HG03558 (cell line): ENCODE data around the gene FRMD4A.
"Not testable (repeated sequence)": the region's sequence is repeated elsewhere in the genome, so short reads cannot be mapped to it uniquely, and the experiment has no call there.

Experiments used
- ATAC-seq: cut with Tn5 transposase; IDR thresholded peaks from one replicate; pipeline ENCODE4 v1.9.1; 2021; ENCODE audit warnings: moderate number of reproducible peaks; ENCODE audit not compliant: unreplicated experiment; ENCODE audit errors: extremely low read depth

FRMD4A gene

GRCh38 chr10:14068601-14069250 lies 262.0 kb downstream of the FRMD4A start:
- no peak for ATAC-seq

DNA sequence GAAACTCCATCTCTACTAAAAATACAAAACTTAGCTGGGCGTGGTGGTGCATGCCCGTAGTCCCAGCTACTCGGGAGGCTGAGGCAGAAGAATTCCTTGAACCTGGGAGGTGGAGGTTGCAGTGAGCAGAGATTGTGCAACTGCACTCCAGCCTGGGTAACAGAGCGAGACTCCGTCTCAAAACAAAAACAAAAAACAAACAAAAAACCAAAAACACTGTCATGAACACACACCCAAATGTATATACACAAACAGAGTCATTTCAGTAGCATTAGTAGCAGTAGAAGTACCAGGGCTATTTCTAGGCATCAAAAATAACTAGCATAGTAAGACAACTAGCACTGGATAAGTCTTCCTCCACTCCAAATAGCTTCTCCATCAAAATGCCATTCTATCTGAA lies 263.1 kb downstream of the FRMD4A start:
- ATAC-seq, result not testable (repeated sequence)

DNA sequence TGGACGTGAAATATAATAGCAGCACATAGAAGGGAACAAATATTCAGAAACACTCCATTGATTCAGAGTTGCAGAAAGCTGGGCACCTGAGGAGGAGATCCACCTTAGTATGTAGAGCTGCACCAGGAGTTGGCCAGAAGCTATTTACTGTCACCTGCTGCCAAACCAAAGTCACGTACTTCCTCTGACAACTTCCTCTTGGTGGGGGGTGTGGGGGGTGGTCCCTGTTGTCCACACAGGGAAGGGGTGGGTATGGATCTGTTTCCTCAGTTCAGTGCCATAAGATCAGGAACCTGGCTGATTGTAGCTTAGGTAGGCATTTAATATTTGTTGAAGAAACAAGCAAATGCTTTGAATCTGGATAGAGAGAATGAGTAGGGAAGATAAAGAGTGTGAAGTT lies 264.6 kb downstream of the FRMD4A start:
- no peak for ATAC-seq

- no peak for ATAC-seq
Observed at GRCh38 chr10:14063531-14064285, 267.0 kb downstream of the FRMD4A start.

GRCh38 chr10:14062528-14063260 lies 268.0 kb downstream of the FRMD4A start:
- ATAC-seq, result no peak

- no peak for ATAC-seq
Observed at GRCh38 chr10:14060320-14061070, 270.2 kb downstream of the FRMD4A start.

- ATAC-seq, result no peak
Observed at GRCh38 chr10:14056610-14057332, 274.0 kb downstream of the FRMD4A start.

- ATAC-seq, result no peak
Observed at GRCh38 chr10:14052931-14053330, 277.8 kb downstream of the FRMD4A start.

DNA sequence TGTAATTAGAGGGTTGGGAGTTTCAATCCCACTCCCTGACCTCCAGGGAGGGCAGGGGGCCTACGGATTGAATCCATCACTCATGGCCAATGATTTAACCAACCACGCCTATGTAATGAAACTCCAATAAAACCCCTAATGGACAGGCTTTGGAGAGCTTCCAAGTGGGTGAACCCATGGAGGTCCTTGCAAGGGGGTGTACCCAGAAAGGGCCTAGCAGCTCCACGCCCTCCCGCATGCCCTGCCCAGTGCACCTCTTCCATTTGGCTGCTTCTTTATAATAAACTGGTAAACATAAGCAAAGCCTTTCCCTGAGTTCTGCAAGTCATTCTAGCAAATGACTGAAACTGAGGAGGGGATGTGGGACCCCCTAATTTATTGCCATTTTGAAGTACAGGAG lies 280.1 kb downstream of the FRMD4A start:
- no peak for ATAC-seq

DNA sequence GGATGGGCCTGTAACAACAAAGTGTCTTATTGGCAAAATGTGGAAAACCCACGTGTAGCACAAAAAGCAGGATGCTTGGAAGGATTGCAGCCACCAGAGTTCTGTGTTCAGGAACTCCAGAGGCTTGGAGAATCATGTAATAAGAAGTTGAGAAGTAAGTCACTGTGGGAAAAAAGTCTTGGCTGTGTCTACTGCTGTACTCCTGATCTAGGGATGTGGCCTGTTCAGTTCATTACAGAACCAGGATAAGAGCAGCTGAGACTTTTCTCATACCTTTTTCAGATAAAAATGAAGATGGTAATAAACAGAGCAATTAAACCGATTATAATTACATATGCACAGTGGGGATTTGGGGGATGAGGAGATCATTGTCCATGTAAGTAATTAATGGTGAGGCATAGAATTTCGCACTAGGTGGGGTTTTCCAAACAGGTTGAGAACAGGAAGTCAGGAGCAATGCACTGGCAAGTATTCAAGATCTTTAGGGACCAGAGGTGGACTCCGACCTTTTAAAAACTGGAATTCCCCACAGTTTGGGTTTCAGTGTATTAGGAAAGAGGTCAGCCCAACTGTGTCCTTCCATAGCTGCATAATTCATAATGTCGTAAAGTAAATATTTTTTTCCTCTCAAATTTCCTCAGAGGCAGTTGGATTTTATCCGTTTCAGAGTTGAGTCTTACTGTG lies 281.7 kb downstream of the FRMD4A start:
- ATAC-seq, result no peak

DNA sequence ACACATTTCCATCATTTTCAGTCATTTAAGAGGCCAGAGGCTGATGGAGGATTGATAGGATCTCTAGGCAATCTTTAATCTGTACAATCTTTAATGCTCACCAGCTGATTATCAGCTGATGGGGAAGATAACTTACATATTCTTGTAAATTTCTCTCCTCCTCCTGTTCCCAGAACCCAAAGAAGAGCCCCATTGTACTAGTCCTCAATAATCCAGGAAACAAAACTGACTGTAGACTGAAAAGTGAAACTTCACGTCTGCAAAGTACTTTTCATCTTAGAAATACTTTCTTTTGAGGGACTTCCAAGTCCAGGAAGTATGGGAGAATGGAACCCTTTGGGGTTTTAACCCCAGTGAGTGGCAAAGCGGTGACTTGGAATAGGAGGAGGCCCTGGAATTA lies 283.3 kb downstream of the FRMD4A start:
- ATAC-seq, result no peak

DNA sequence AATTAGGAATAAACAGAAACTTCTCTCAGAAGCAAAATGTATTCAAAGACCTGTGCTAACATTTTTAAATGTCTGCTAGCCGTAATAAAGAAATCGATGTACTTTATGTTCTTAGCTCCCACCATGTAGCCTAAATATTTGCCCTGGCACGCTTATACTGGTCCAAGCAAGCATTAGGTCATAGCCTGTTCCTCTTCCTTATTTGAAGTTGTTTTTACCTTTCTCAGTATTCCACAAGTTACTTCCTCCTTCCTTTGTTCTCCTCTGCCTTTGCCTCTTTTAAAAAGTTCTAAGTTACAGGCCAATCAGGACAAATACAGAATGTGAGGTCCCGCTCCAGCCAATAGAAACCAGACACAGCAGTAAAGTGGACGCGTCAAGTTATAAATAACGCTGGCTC lies 288.7 kb downstream of the FRMD4A start:
- ATAC-seq, result not testable (repeated sequence)

- ATAC-seq, result no peak
Observed at GRCh38 chr10:14040787-14041631, 289.7 kb downstream of the FRMD4A start.

GRCh38 chr10:14039968-14040668 lies 290.6 kb downstream of the FRMD4A start:
- no peak for ATAC-seq

- no peak for ATAC-seq
Observed at GRCh38 chr10:14036233-14036632, 294.5 kb downstream of the FRMD4A start.

- no peak for ATAC-seq
Observed at GRCh38 chr10:14035506-14035905, 295.2 kb downstream of the FRMD4A start.

GRCh38 chr10:14032406-14032998 lies 298.2 kb downstream of the FRMD4A start:
- ATAC-seq, result no peak
